ENCODE measurements around the gene COL15A1.
"Not testable (repeated sequence)": the region's sequence is repeated elsewhere in the genome, so short reads cannot be mapped to it uniquely, and the experiment has no call there.

COL15A1 gene

GRCh38 chr9:98943682-98944056 is at the start of gene COL15A1:
Gene COL15A1 (plus strand): TSS chr9:98943907. CDS start chr9:98944062, 155 bp downstream.
- DNase-seq (ENCODE audit: low read depth in 2 of 2): no peak

- DNase-seq (ENCODE audit: low read depth in 2 of 2): no peak
These were observed 49.5 kb upstream of the COL15A1 start for GRCh38 chr9:98894171-98894570.

GRCh38 chr9:98894761-98895160 is 48.9 kb upstream of the COL15A1 start:
- no peak for DNase-seq (ENCODE audit: low read depth in 2 of 2)

DNA sequence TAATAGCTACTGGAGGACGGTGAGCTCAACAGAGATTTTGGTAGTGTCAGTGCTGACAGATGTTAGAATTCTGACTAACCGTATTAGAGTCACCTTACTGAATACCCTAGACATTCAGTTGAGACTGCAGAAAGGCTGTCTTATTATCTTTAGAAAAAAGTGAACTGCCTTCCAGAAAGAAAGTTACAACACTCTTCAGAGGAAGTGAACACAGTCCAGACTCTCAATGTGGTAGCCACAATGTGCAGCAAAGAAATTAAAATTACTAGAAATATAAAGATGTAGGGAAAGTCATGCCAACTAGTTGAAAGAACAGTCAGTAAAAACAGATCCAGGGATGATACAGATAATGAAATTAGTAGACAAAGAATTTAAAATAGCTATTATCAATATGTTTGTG is 47.1 kb upstream of the COL15A1 start:
- DNase-seq (ENCODE audit: low read depth in 2 of 2): no peak

GRCh38 chr9:98897745-98898144 is 46.0 kb upstream of the COL15A1 start:
- no peak for DNase-seq (ENCODE audit: low read depth in 2 of 2)

GRCh38 chr9:98899408-98900056 is 44.2 kb upstream of the COL15A1 start:
- no peak for DNase-seq (ENCODE audit: low read depth in 2 of 2)

DNA sequence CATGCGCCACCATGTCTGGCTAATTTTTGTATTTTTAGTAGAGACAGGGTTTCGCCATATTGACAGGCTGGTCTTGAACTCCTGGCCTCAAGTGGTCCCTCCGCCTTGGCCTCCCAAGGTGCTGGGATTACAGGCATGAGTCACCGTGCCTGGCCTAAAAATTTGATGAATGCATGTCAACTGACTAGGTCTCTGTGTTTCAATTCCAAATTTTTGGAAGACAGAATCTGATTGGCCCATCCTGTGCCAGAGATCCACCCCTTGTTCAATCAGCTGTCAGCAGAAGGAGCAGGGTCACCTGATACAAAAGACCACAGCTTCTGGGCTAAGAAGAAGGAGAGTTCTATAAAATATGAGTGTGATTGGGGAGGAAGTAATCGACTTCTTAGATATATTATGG is 43.5 kb upstream of the COL15A1 start:
- no peak for DNase-seq (ENCODE audit: low read depth in 2 of 2)

DNA sequence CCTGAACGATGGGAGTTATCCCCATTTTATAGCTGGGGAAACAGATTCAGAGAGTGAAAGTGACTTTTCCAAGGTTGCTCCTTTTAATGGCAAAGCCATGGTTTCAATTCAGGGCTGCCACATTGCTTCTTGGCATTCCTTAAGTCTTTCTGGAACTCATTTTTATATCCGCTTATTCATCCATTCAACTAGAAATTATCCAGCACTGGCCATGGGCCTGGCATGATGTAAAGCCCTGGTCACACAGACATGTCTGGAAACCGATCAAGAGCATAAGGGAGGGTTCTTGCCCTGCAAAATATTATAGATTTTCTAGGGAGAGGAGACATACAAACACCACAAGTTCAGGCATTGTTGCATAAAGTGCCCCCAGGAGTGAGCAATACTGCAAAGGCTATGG is 43.0 kb upstream of the COL15A1 start:
- no peak for DNase-seq (ENCODE audit: low read depth in 2 of 2)

DNA sequence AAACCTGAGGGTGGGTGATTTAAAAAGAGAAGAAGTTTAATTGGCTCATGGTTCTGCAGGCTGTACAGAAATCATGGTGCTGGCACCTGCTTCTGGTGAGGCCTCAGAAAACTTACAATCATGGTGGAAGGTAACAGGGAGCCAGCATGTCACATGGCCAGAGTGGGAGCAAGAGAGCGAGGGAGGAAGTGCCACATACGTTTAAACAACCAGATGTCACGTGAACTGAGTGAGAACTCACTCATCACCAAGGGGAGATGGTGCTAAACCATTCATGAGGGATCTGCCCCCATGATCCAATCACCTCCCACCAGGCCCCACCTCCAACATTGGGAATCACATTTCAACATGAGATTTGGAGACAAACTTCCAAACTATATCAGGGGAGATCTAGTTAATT is 41.9 kb upstream of the COL15A1 start:
- DNase-seq (ENCODE audit: low read depth in 2 of 2): not testable (repeated sequence)

DNA sequence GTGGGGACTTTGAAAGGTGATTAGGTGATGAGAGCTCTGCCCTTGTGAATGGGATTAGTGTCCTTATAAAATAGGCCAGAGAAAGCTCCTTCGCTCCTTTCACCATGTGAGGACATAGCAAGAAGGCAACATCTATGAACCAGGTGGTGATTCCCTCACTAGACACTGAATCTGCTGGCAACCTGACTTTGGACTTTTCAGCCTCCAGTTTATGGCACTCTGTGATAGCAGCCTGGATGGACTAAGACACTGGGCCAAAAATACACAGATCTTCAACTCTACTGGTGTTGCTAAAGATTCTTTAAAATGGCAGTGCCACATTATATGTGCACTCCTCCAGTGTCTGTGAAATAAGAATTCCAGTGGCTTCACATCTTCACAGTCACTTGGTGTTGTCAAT is 41.2 kb upstream of the COL15A1 start:
- DNase-seq (ENCODE audit: low read depth in 2 of 2): no peak

- no peak for DNase-seq (ENCODE audit: low read depth in 2 of 2)
These were observed 40.8 kb upstream of the COL15A1 start for GRCh38 chr9:98902925-98903324.

DNA sequence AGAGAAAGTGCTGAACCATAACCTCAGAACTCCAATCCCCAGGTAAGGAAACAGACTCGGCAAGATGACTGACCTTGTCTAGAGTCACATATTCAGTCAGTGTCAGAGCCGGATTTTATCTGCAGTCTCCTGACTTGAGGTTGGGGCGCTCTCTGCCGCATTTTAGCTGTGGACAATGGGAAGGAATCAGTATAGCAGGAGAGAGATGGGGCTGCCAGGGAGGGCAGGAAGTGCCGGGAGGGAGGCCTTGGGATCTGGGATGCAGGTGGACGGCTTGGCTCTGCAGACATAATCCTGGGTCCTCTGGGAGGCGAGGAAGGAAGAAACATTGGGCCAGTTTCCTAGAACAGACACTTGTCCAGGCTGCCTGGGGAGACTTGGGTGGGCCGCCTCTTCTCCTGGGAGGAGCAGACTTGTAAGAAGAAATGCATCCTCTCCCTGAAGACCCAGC is 39.7 kb upstream of the COL15A1 start:
- no peak for DNase-seq (ENCODE audit: low read depth in 2 of 2)

DNA sequence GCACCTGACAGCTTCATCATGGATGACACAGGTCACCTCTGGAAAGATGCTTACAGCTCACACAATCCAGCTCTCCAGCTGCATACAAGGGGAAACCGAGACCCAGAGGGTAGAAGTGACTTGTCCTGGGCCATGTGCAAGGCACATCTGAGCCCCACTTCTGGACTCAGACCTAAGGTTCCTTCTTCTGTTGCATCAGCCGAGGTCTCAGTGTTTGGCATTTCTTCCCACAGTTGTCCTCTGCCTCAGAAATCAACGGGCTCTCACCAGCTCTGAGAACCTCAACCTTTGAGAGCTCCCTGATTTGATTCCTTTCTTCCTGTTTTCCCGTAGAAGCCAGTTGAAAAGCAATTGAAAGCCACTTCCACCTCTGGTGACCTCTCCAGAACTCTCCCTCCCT is 38.7 kb upstream of the COL15A1 start:
- no peak for DNase-seq (ENCODE audit: low read depth in 2 of 2)

- DNase-seq (ENCODE audit: low read depth in 2 of 2): no peak
These were observed 37.2 kb upstream of the COL15A1 start for GRCh38 chr9:98906273-98907040.

GRCh38 chr9:98907055-98907454 is 36.7 kb upstream of the COL15A1 start:
- no peak for DNase-seq (ENCODE audit: low read depth in 2 of 2)

DNA sequence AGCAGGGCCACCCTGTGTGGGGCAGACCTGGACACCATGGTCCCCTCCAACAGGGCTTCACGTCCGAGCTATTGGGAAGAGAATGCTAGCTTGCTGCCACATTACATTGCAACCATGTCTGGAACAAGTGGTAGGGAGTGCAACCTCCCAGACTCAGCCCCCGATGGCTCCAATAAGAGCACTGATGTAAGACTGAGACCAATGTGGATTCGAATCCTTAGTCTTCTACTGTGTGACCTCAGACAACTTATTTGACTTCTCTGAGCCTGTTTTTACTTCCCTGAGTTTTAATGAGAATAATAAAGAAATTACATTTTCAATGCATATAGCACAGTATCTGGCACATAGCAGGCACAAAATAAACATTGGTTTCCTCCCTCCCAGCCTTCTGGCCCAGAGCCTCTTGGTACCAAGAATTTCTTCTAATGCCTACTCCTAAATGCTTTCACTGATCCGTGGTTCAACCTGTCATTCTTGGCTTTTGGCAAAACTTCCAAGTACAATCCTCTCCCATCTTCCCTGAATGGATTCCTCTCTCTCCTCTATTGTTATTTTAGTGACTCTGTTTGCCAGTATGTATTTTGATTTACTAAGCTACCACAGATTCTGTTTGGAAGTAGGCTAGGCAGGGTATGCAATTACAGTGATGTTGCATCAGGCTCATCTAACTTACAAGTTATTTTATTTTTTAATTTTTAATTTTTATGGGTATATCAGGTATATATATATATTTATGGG is 34.6 kb upstream of the COL15A1 start:
- DNase-seq (ENCODE audit: low read depth in 2 of 2): no peak

GRCh38 chr9:98909935-98910334 is 33.8 kb upstream of the COL15A1 start:
- no peak for DNase-seq (ENCODE audit: low read depth in 2 of 2)

DNA sequence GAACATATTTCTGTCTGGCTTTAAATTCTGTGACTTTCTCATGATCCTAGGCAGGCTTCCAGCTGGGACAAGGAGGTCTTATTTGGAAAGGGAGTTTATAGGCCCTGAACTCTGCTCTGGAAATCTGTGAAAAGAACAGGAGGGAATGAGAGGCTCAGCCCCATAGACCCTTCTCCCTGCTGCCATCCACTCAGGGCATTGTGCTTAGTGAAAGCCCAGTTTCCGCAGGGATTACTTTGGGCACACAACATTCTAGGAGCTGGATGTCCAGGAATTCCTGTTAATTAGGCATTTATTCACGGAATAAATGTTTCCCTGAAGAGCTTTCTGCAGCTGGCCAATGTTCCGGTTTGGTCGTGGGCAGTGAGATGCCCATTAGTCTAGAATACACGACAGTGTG is 32.7 kb upstream of the COL15A1 start:
- no peak for DNase-seq (ENCODE audit: low read depth in 2 of 2)

DNA sequence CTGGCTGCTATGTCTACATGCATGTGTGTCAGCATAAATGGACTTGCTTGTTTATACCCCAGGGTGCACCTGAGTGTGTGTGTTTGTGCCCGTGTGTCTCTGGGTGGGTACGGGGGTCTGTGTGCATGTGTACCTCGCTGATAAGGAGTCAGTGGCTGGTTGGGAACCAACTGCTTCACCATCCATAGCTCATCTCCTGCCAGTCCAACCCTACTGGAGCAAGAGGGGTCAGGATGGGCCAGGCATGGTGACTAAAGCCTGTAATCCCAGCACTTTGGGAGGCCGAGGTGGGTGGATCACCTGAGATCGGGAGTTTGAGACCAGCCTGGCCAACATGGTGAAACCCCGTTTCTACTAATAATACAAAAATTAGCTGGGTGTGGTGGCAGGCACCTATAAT is 32.0 kb upstream of the COL15A1 start:
- DNase-seq (ENCODE audit: low read depth in 2 of 2): not testable (repeated sequence)

GRCh38 chr9:98912450-98912849 is 31.3 kb upstream of the COL15A1 start:
- DNase-seq (ENCODE audit: low read depth in 2 of 2): no peak

- DNase-seq (ENCODE audit: low read depth in 2 of 2): no peak
These were observed 30.7 kb upstream of the COL15A1 start for GRCh38 chr9:98913044-98913443.

DNA sequence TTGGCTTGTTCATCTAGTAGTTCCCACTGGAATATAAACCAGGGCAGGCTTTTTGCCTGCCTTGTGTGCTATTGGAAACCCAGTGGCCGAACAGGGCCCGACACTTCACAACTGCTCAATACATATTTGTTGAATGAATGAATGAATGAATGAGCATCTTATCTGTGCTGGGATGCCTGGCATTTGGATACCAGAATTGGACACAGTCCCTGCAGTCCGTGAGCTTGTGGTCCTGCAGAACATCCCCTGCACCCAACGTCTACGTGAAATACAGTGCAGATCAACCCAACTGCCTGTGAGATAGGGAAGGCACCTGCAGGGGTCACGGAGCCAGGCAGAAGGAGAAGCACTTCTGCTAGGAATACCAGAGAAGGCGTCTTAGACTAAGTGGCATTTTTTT is 30.0 kb upstream of the COL15A1 start:
- DNase-seq (ENCODE audit: low read depth in 2 of 2): no peak

GRCh38 chr9:98915599-98915998 is 28.1 kb upstream of the COL15A1 start:
- no peak for DNase-seq (ENCODE audit: low read depth in 2 of 2)
